Gastroesophageal sphincter (tissue), 3 donors: Measurements from ENCODE around the gene TUBGCP3.

ENCODE experiments used
- CTCF ChIP-seq, 4 experiments: fragments of 200-600 bp in 2 of 4; fragments of 450-650 bp in 2 of 4; sonication (generic) in 1 of 4; IDR thresholded peaks; one replicate each; pipeline ENCODE4 v1.5.1; 2017 to 2019; ENCODE audit warnings: antibody characterized with exemption in 4 of 4, mild to moderate bottlenecking in 2 of 4, moderate library complexity in 2 of 4
- POLR2AphosphoS5 ChIP-seq: sonication (generic); formaldehyde crosslinking; IDR thresholded peaks from one replicate; pipeline ENCODE4 v1.6.1; 2017; ENCODE audit warnings: antibody characterized with exemption

GRCh38 chr13:112617754-112618375, 29.9 kb upstream of the TUBGCP3 start:
- TF ChIP-seq CTCF (IDR thresholded peaks at IDR 0.05) (no peak), POLR2AphosphoS5 (no peak)
